GM12878 (cell line): ENCODE measurements around the gene MEGF6. TPM values are rescaled to one million over a fixed set of nuclear protein-coding genes. Genes with fewer than 3 reads are reported as not detected.

ENCODE experiments used
- CEBPZ ChIP-seq: fragments of 150-350 bp; IDR thresholded peaks from 2 replicates; pipeline ENCODE4 v1.6.1; 2016; ENCODE audit warnings: low read depth, low read length
- NR2F1 ChIP-seq: fragments of 450-650 bp; conservative IDR thresholded peaks from 2 replicates; pipeline ENCODE4 v1.6.1; 2017; ENCODE audit warnings: mild to moderate bottlenecking
- polyA plus RNA-seq, 11 experiments: library from polyadenylated mRNA; depleted of rRNA in 4 of 11; unstranded in 6 of 11; stranded (reverse) in 5 of 11; fragments of >200 nt; fragmentation: Nextera tagmentation in 4 of 11; fragmentation: Illumina TruSeq in 1 of 11; extraction: Ambion mirVana in 4 of 11; extraction: Trizol in 1 of 11; gene quantifications; 1 replicate in 1 of 11; 2 replicates in 10 of 11; pipeline versions ENCODE4 v1.2.1 to v1.2.3, GENCODE V29; 2011 to 2016; ENCODE audit warnings: inconsistent platforms in 2 of 11, missing spikeins in 2 of 11, low read depth in 1 of 11
- total RNA-seq, 4 experiments: library from RNA; depleted of rRNA in 3 of 4; stranded (reverse); fragments of >200 nt in 3 of 4; fragmentation: Illumina TruSeq in 1 of 4; extraction: Trizol in 1 of 4; gene quantifications; 2 replicates each; pipeline versions ENCODE4 v1.2.1 to v1.2.3, GENCODE V29; 2013 to 2021
- TF ChIP-seq, protein P1 (sequence below): fragments of 450-650 bp; IDR thresholded peaks from 2 replicates; pipeline ENCODE4 v1.6.1; 2018; ENCODE audit warnings: mild to moderate bottlenecking, low read depth, moderate library complexity; ENCODE audit not compliant: partially characterized antibody
- TF ChIP-seq, protein P2 (sequence below): IDR thresholded peaks from 2 replicates; pipeline ENCODE4 v1.6.1; 2012; ENCODE audit warnings: low read depth, low read length, improper control_type of control experiment
- TF ChIP-seq, protein P3 (sequence below): fragments of 450-650 bp; formaldehyde crosslinking; IDR thresholded peaks from 2 replicates; pipeline ENCODE4 v1.4.0; 2022; ENCODE audit warnings: mild to moderate bottlenecking, moderate library complexity

The MEGF6 gene
- total and polyA plus RNA-seq, 10 of the 15 experiments (the other 5 are each of a cell fraction or from before 2014, with no cell fraction given) = 0.03 to 0.41 TPM; not detected in 8

DNA sequence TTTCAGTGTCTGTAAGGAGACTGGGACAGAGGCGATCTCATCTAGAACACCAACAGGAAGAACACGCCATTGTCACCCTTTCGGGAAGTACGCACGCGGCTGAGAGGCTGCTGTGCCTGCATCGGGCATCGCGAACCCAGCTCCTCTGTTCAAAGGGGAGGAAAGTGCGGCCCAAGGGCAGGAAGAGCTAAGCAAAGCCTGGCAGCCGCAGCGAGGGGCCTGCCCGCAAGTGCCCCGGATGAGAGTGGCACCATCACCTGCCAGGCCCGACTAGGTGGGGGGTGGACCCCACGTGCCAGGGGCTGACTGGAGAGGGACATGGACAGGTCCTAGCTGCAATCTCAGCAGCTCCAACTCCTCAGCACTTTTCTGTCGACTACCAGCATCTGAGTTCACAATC, 21.0 kb upstream of the MEGF6 start (continued):
- TF ChIP-seq CEBPZ (no peak), NR2F1 (no peak)
- TF ChIP-seq, protein P1, sequence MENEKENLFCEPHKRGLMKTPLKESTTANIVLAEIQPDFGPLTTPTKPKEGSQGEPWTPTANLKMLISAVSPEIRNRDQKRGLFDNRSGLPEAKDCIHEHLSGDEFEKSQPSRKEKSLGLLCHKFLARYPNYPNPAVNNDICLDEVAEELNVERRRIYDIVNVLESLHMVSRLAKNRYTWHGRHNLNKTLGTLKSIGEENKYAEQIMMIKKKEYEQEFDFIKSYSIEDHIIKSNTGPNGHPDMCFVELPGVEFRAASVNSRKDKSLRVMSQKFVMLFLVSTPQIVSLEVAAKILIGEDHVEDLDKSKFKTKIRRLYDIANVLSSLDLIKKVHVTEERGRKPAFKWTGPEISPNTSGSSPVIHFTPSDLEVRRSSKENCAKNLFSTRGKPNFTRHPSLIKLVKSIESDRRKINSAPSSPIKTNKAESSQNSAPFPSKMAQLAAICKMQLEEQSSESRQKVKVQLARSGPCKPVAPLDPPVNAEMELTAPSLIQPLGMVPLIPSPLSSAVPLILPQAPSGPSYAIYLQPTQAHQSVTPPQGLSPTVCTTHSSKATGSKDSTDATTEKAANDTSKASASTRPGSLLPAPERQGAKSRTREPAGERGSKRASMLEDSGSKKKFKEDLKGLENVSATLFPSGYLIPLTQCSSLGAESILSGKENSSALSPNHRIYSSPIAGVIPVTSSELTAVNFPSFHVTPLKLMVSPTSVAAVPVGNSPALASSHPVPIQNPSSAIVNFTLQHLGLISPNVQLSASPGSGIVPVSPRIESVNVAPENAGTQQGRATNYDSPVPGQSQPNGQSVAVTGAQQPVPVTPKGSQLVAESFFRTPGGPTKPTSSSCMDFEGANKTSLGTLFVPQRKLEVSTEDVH = no peak
- TF ChIP-seq, protein P2, sequence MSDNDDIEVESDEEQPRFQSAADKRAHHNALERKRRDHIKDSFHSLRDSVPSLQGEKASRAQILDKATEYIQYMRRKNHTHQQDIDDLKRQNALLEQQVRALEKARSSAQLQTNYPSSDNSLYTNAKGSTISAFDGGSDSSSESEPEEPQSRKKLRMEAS = no peak
- TF ChIP-seq, protein P3, sequence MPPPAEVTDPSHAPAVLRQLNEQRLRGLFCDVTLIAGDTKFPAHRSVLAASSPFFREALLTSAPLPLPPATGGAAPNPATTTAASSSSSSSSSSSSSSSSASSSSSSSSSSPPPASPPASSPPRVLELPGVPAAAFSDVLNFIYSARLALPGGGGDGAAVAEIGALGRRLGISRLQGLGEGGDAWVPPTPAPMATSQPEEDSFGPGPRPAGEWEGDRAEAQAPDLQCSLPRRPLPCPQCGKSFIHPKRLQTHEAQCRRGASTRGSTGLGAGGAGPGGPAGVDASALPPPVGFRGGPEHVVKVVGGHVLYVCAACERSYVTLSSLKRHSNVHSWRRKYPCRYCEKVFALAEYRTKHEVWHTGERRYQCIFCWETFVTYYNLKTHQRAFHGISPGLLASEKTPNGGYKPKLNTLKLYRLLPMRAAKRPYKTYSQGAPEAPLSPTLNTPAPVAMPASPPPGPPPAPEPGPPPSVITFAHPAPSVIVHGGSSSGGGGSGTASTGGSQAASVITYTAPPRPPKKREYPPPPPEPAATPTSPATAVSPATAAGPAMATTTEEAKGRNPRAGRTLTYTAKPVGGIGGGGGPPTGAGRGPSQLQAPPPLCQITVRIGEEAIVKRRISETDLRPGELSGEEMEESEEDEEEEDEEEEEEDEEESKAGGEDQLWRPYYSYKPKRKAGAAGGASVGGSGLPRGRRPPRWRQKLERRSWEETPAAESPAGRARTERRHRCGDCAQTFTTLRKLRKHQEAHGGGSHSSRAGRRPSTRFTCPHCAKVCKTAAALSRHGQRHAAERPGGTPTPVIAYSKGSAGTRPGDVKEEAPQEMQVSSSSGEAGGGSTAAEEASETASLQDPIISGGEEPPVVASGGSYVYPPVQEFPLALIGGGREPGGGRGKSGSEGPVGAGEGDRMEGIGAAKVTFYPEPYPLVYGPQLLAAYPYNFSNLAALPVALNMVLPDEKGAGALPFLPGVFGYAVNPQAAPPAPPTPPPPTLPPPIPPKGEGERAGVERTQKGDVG (CRISPR knock-in tag) = no peak
- TF ChIP-seq, all 136 proteins: peak for 0
